NOMO-1 treated with dmso at 0.1 percent for 144 hours (cell line): Measurements from ENCODE around the gene RAPGEF5.

ENCODE experiments used
- DNase-seq: peaks from one replicate; lab custom pipeline; 2025; ENCODE audit not compliant: unreplicated experiment; lab: John Stamatoyannopoulos, UW

Gene RAPGEF5

DNA sequence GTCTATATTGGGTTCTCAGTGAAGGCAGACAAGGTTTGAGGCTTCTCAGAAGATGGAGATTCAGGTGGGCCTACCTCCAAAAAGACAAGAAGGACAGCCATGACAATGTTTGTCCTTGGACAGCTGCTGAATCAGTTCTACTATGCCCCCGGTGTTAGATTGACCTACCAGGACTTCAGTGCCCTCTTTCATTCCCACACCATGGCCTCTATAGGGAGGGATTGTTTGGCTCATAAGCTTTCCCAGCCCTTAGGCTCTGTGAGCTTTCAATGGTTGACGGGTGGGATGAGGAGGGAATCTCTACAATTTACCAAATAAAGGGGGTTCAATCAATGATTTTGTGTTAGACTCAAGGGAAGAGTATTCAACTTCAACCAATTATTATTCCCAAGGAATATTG, 23.4 kb upstream of the RAPGEF5 start:
- no peak for DNase-seq

DNA sequence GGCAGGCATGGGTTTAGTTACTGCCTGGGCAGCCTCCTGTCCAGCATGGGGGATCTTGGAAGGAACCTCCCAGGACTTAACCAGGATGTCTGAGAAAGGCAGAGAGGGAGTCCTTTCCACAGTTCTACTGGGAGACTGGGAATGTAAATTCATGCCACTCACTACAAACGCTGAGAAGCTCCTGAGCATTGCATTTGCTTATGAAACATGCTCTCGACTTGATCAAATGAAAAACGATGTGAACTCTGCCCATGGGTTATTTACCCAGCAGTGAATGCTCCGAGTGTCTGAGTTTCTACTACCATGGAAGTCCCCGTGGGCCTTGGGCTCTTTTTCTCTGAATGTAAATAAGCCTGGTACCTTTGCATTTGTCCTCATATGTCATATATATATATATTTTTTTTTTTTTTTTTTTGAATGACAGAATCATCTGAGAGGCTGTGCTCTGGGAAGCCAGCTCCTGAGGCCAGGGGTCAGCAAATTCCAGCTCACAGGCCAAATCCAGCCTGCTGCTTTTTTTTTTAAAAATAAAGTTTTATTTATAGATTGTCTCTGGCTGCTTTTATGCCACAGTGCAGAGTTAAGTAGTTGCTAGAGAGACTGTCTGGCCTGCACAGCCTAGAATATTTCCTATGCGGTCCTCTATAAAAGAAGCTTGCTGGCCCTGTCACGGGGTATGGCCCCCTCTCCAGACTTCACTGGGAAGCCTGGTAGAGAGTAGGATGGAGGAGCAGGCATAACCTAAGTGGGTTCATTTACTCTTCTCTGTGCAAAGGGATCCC, 21.4 kb upstream of the RAPGEF5 start:
- no peak for DNase-seq

DNA sequence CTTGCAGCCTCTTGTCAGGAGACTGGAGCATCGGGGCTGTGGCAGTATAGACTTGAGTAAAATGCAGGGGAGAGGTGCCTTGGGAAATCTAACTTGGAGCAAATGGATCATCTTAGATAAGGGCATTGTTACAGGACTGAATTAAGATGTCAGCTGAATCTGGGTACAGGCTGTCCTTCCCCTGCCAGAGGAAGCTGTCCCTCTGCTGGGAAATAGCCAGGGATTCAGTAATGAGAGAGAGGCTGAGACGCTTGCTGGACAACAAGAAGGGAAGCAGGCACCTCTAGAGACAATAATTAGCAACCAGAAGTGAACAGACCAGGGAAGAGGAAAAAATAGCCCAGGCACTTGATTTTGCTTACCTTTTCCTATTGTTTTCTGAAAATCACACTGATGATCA, 20.7 kb upstream of the RAPGEF5 start:
- DNase-seq = no peak

DNA sequence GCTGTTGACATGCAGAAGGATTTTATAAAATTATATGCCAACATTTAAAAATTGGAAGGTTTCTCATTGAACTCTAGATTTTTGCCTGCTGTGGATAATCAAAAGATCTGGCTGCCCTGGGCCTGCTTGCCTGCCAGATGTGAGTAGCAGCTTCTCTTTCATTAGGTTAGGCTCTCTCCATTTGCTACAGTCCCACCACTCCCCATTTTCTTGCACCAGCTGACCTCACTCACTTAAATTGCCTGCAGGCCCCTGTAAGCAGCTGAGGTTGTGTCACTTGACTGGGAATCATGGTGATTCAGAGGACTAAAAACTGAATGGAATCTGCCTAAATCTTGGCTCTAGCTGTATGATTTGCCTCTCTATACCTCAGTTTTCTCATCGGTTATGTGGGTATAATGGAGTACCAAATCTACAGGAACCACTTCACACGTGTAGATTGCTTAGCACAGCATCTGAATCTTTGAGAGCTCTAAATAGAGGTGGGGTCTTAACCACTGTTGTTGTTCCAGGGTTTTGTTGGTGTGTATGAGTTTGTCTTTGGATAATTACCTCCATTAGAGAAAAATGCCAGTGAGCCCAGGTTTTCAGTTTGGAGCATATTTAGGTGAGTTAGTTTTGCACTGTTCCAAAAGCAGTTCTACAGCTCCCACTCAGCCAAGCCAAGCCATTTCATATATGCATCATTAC, 18.6 kb upstream of the RAPGEF5 start:
- DNase-seq = no peak

DNA sequence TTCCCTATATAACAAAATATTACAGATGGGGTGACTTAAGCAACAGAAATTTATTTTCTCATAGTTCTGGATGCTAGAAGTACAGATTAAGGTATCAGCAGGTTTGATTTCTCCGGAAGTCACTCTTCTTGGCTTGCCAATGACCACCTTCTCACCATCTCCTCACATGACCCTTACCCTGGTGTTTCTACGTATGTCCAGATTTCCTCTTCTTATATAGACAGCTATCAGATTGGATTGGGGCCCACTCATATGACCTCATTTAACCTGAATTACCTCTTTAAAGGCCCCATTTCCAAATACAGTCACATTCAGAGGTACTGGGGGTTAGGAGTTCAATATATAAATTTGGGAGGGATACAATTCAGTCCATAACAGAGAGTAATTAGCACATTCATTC, 17.0 kb upstream of the RAPGEF5 start:
- no peak for DNase-seq

DNA sequence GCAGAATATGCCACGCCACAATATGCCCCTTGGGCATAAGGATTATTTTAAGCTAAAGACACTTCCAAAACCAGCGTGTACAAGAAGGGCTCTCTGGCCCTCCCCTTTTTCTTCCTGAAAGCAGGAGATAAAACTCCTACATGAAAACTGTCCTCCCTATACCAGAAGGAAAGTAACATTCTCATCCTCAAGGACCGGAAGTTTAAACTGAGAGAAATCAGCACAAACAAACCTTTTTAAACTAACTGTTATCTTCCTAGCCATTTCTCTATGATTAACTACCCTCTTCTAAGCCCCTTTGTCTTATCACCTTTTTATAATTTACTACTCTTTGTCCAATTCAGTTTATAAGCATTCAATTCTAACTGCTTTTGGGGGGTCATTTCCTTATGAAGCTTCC, 16.4 kb upstream of the RAPGEF5 start:
- DNase-seq = no peak

DNA sequence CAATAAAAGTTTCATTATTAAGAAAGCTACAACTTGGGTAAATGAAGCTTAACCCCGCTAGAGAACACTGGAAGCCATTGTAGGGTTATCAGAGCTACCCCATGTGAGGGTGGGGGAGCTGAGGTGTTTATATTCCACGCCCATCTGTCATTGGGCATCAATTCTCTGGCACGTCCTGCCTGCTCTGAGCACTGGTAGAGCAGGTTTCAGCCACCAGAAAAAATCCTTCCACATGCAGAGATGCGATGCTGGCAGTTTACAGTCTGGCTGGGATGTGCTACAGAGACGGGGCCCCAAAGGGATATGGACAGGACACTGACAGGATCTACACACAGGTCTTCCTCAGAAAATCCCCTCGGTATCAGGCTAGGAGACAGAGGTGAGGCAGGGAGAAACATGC, 15.9 kb upstream of the RAPGEF5 start:
- DNase-seq = no peak

DNA sequence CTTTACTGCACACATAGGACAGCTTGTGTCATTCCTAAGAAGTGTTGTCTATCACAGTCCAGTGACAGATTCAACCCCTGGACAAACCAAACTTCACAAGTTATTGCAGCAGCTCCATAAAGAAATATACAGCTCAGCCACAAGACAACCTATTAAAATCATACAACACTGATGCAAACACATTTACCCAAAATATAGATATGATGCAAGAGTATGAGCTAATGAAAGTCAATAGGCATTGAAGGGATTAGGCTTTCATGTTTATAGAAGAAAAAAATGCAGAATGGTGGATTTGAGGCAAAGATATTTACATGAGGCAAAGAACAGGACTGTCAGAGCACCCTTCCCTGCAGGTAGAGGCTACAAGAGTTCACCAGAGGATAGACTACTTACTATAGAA, 14.9 kb upstream of the RAPGEF5 start:
- no peak for DNase-seq

DNA sequence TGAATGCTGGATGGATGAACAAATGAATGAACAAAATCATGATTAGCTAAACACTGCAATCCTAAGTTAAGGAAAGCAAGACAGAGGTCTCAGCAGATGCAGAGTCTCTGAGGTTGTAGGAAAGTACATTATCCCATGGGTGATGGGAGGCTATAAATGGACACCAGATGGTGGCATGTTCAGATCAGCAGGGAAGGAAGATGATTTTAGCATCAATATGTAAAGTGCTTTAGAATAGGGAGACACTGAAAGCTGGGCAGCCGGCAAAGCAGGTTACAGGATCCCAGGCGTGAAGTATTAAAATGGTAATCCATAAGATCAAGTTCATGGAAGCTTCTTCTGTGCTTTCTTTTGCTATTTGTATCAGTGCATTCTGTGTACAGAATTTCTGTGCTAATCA, 7.9 kb upstream of the RAPGEF5 start:
- DNase-seq = no peak

DNA sequence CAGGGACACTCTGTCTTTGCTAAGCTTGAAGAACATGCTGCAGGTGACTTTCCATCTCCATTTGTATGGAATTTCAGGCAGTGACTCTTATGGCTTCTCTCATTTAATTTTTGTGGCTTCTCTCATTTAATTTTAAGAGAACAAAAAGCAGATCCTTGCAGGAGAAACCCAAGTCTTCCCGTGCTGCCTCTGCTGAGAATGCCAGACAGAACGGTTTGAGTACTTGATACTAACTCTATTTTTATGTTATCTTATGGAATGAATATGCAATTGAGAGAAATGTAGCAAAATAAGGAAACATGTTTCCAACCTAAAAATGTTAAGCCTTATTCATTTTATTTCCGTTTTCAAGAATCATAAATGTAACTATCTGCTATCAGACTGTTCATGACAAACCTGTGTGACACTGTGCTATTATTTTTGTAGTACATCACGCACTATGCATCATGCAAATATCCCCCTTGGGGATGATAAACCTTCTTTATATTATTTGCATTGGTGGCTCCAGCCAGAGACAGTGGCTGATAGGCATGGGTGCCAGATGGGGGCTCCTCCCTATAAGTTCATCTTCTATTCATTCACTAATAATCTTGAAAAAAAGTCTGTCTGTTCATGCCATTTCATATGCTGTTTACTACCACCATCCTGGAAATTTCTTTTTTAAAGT, 6.9 kb upstream of the RAPGEF5 start:
- DNase-seq = no peak

DNA sequence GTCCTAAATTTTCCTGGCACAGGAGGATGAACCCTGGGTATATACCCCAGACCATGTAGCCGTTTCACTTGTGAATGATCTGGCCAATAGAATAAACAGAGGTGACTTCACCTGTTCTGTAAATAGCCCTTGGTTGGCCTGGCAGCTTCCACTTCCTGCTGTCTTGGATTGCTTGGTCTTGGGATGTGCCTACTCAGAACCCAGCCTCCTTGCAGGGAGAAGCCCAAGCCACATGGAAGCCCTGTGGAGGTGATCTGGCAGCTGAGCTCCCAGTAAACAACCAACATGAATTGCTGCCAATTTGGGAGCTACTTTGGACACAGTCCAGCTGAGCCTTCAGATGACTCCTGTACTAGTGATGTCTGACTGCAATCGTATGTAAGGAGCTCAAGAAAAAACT, 4.8 kb upstream of the RAPGEF5 start:
- DNase-seq = no peak

DNA sequence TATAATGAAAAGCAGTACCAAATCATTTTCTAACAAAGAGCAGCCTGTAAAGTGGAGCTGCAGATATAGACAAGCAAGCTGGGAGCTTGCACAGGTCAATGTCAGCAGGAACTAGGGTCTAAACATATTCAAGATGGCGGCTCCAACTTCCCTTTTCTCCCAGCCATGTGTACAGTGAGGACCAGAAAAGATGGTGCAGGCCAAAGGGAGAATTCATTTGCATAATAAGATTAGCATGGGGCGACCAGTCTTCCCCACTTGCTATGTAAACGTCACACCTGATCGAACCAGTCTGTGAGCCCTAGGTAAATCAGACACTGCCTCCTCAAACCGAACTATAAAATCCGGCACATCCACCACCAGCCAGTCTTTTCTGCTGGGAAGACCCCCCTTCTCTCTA, 4.4 kb upstream of the RAPGEF5 start:
- no peak for DNase-seq

DNA sequence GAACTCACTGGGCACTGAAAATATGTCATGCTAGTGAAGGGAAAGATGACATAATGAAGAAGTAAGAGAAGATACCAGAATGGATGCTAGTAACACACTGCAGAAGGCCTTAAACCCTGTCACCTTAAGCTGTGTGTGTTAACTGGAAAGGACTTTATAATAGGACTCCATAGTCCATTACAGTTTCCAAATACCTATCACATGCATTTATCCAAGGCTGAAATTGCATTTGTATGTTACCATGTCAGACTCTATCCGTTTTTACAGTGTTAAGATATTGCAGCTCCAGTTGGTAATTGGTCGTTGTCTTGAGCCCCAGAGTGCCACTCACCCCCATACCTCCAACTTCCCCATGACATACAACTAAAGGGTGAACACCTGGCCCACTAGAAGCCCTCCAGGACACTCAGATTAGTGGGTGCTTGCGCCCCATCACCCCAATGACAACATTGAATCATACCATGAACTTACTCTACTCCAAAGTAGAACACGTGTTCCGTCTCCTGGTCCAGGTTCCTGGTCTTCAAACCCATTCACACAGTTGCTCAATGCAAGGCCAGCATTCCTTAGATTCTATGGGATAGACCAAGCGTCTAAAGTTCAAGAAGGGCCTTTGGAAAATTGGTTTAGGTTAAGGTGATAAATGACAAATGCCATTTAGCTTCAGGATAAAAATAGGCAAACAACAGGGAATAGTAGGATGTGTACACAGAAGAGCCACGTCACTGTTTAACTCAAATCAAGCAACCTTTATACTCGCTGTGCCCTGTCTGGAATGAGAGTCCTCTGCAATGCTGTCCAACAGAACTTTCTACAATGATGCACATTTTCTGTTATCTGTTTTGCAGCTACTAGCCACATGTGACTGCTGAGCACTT, 2.1 kb upstream of the RAPGEF5 start:
- DNase-seq = no peak

DNA sequence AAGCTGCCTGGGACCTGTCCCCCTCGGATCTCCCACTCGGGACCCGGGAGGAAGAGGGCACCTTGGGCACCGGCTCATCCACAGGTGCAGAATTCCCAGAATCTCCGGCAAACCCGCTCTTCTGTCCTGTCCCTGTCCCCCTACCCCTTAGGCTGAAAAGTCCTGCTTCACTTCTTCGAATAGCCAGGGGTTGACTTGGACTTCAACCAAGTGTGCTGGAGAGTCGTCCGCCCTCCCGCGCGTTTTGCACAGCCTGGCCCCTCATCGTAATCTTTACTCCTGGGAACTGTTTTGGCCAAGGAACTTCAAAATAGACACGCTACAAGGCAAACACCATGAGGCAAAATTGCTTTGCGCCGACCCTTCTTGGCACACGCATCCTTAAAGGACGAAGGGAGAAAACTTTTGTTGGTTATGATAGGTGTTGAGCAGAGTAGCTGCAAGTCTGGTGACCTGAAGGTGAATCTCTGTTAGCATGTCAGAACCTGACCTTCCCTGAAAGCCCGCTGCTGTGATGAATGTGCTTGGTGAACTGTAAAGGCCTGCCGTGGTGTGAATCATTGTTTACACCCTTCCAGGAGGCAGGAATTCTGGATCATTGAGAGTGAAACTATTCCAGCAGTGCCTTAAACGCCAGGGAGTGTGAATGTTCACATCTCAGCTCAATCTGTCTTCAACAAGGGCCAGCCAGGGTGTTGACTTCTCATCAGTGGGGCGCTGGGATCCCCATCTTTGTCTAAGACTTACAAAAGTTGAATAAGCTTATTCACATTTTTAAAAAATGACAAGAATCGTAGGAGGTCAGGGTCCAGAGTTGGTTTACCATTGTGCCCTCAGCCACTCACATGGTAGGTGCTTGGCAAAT, 589 bp upstream of the RAPGEF5 start:
- no peak for DNase-seq

DNA sequence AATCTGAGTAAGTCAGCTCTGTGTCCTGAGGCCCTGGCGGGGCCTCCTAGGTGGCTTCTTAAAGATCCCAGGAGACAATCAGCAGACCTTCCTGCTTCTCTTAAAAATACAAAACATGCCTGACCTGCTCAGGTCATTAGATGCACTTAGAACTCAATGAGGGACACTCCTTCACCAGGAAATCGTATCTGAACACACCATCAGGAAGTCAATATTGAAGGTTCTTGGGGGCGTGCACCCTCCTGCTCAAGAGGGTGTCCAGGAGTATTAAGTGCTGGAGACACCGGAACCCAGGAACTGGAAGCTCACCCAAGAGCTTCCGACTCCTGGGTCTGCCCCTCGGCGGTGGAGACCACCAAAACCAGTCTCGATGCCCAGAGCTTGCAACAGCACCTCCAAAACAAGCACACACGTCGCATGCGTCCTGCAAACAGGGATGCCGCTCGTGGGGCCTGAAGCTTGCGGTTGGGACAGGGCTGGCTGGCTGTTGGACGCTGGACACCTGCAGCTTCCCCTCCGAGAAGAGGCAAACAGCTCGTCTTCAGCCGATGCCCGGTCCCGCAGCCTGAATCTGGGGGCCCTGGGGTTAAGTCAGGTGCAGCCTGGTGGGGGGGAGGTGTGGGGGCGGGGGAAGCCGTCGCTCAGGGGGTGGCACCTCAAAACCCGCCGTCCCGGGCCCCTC, 803 bp downstream of the RAPGEF5 start:
- no peak for DNase-seq

DNA sequence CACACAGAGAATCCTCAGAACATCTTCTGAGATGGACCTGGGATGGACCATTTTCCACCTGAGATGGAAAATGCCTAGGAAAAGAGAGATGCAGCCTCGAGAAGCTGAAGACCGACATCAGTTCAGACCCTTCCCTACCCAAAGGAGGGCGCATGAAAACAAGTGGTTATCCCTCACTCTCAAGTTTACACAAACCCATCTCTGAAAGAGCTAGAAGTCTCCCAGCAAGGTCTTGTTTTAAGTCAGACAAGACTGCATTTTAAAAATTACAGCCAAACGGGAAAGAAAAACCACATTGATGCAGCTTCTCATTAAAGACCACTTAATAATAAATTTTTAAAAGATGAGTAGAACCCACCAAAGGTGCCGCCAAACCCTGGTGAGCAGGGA, 1.3 kb downstream of the RAPGEF5 start:
- DNase-seq = no peak

DNA sequence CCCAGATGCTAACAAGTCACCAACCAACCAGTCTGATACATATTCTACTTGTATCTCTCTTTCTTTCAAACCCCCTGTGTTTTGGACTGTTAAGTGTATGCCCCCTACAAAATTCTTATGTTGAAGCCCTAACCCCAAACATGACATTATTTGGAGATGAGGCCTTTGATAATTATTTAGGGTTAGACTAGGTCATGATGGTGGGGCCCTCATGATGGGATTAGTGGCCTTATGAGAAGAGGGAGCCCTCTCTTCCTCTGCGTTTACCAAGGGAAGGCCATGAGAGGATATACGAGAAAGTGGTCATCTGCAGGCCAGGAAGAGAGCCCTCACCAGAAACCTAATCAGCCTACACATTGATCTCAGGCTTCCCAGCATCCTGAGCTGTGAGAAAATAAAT, 2.5 kb downstream of the RAPGEF5 start:
- DNase-seq = no peak

DNA sequence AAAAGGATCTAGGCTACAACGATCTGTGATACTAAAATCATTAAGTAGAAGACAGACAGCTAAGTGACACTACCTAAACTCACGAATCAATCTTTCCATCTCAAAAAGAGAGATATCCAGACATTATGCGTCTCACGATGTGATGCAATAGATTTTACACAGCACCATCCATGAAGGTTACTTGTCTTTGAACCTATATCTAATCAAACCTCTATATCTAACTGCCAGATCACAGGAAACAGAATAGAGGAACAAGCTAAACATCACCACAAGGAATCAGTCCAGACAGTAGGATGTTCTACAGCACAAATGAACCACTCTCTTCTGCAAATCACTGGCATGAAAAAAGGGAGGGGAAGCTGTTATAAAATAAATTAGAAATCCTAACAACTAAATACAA, 4.1 kb downstream of the RAPGEF5 start:
- no peak for DNase-seq

DNA sequence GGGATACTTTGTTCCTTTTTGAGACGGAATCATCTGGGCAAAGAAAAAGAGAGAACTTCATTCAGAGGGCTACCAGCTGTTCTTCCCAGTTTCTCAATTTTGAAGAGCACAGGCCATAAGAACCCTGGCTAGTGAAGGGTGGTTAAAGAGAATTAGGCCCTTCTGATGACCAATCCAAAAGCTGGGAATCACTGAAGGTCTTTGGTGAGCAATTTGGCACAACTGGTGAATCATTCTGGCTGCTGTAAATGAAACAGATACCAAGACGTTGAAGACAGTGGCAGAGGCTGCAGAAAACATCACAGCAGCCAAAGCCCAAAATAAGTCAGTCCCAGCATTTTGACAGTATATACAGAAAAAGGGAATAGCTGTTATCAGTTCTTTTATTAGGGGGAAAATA, 5.1 kb downstream of the RAPGEF5 start:
- DNase-seq = no peak

DNA sequence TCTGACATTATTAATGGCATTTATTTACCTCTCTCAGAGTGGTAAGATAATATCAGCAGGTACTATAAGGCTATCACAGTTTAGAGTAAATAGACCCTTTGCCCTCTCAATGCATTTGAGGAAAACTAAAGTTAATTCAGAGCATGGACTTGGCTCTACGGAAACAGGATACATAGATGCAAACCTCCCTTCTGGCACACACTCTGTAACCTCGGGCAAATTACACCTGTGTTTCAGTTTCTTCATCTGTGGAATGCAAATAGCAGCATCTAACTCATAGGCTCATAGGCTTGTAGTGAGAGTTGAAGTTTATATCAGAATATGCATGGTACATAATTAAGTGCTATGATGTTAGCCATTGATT, 5.6 kb downstream of the RAPGEF5 start:
- DNase-seq = no peak
